Natural killer cell (primary cell): Measurements from ENCODE around the gene TRAK1. TPM values are rescaled to one million over a fixed set of nuclear protein-coding genes. Genes with fewer than 3 reads are reported as not detected.

Experiments
- ATAC-seq, 3 donors: fragments of 150-1000 bp in 2 of 3; fragments of 200-7000 bp in 1 of 3; cut with Tn5 transposase; 1 replicate in 1 of 3; 2 replicates in 2 of 3; pipeline ENCODE4 v1.10.0; 2021; ENCODE audit warnings: mild to moderate bottlenecking in 2 of 3, moderate library complexity in 2 of 3
- DNase-seq, 2 donors: peaks; one replicate each; pipeline versions ENCODE4 v3.0.0 to v3.0.0-alpha.2; 2013 to 2021; ENCODE audit warnings: mixed read lengths in 1 of 2
- H3K27ac ChIP-seq: one replicate; pipeline ENCODE4 v1.5.1; 2013; ENCODE audit warnings: mild to moderate bottlenecking, low read length
- H3K27me3 ChIP-seq: one replicate; pipeline ENCODE4 v1.6.1; 2013; ENCODE audit warnings: low read length; ENCODE audit not compliant: control insufficient read depth, insufficient read depth
- H3K36me3 ChIP-seq: one replicate; pipeline ENCODE4 v1.6.1; 2013; ENCODE audit warnings: low read length; ENCODE audit not compliant: control insufficient read depth, insufficient read depth
- H3K4me1 ChIP-seq: one replicate; pipeline ENCODE4 v1.6.1; 2013; ENCODE audit warnings: low read length; ENCODE audit not compliant: control insufficient read depth, insufficient read depth
- H3K4me3 ChIP-seq: one replicate; pipeline ENCODE4 v1.5.1; 2013; ENCODE audit warnings: low read length
- H3K9me3 ChIP-seq: one replicate; pipeline ENCODE4 v1.6.1; 2013; ENCODE audit warnings: low read length; ENCODE audit not compliant: control insufficient read depth, insufficient read depth
- H3K27ac Mint-ChIP-seq, 2 donors: one replicate each; pipeline ENCODE4 v1.8.0; 2022; ENCODE audit warnings: mild to moderate bottlenecking in 2 of 2, mixed read lengths in 2 of 2, moderate library complexity in 1 of 2
- H3K27me3 Mint-ChIP-seq, 2 donors: one replicate each; pipeline ENCODE4 v1.8.0; 2022; ENCODE audit warnings: low read depth in 2 of 2, mixed read lengths in 2 of 2
- H3K36me3 Mint-ChIP-seq: one replicate; pipeline ENCODE4 v1.8.0; 2022; ENCODE audit warnings: mixed read lengths
- H3K4me1 Mint-ChIP-seq, 2 donors: one replicate each; pipeline ENCODE4 v1.8.0; 2022; ENCODE audit warnings: mixed read lengths in 2 of 2
- H3K4me3 Mint-ChIP-seq: one replicate; pipeline ENCODE4 v1.8.0; 2022; ENCODE audit warnings: mild to moderate bottlenecking, moderate library complexity, mixed read lengths
- H3K9me3 Mint-ChIP-seq, 2 donors: one replicate each; pipeline ENCODE4 v1.8.0; 2022; ENCODE audit warnings: mixed read lengths in 2 of 2
- CTCF ChIP-seq: fragments of 200-600 bp; IDR thresholded peaks from one replicate; pipeline ENCODE4 v1.8.0; 2022; ENCODE audit warnings: antibody characterized with exemption
- WGBS: methylation state at CpG from one replicate; pipeline ENCODE4 v1.1.7; 2013; ENCODE audit warnings: missing lambda C conversion rate; ENCODE audit not compliant: insufficient coverage; 5-methylcytosine and 5-hydroxymethylcytosine counted together
- intact Hi-C: fragments of 100-400 bp; cut with micrococcal nuclease; formaldehyde crosslinking; loops from one replicate; pipeline ENCODE4 v1.14.2; 2022
- total RNA-seq, 4 donors: library from RNA; stranded (reverse); fragments of 120-200 nt in 1 of 4; gene quantifications; one replicate each; pipeline versions ENCODE4 v1.2.3 to v1.2.4, GENCODE V29; 2013 to 2022

The TRAK1 gene
- total RNA-seq, 3 donors from 2014 or later (not counting 1 experiment from before 2014, with no cell fraction given), result 30.7 to 31.8 (median 31.8) TPM

GRCh38 chr3:42230860-42231259, 139.7 kb downstream of the TRAK1 start:
- Histone ChIP-seq H3K4me1 (peaks cover 9% of the 10 kb centered on the region), H3K36me3 (no peaks in the 10 kb centered on the region), H3K27me3 (no peaks in the 10 kb centered on the region), H3K27ac (no peak overlapping the region), H3K4me3 (no peak overlapping the region), H3K9me3 (no peaks in the 10 kb centered on the region)
- no peak for ATAC-seq
- WGBS, result 97% methylated on average over 5 of the region's 5 CpGs
- Mint-ChIP-seq H3K27me3 (peaks cover 14 to 19% of the 10 kb centered on the region in 2 donors), H3K4me3 (no peak overlapping the region), H3K36me3 (no peaks in the 10 kb centered on the region), H3K27ac (no peak overlapping the region), H3K4me1 (peaks cover 0 to 15% of the 10 kb centered on the region in 2 donors), H3K9me3 (no peaks in the 10 kb centered on the region)
- intact Hi-C loops, result no loop called here
- DNase-seq, result no peak
- no peak for TF ChIP-seq CTCF

- H3K4me1 ChIP-seq, result no peaks in the 10 kb centered on the region
- Mint-ChIP-seq H3K27me3 (peaks cover 23 to 55% of the 10 kb centered on the region in 2 donors), H3K27ac (no peak overlapping the region), H3K4me3 (no peak overlapping the region), H3K4me1 (no peaks in the 10 kb centered on the region), H3K36me3 (no peaks in the 10 kb centered on the region), H3K9me3 (peaks cover 0 to 3% of the 10 kb centered on the region in 2 donors)
- H3K27me3 ChIP-seq, result no peaks in the 10 kb centered on the region
- no peak overlapping the region for H3K4me3 ChIP-seq
- no peak for DNase-seq
- ATAC-seq, result no peak
- no peak overlapping the region for H3K27ac ChIP-seq
- no peaks in the 10 kb centered on the region for H3K36me3 ChIP-seq
- peaks cover 3% of the 10 kb centered on the region for H3K9me3 ChIP-seq
- intact Hi-C loops, result no loop called here
- TF ChIP-seq CTCF, result no peak
Observed at GRCh38 chr3:42235532-42235931, 144.4 kb downstream of the TRAK1 start.

- peaks cover 0 to 3% of the 10 kb centered on the region in 2 donors for H3K9me3 Mint-ChIP-seq
- H3K4me3 ChIP-seq, result no peak overlapping the region
- H3K27ac ChIP-seq, result no peak overlapping the region
- no peaks in the 10 kb centered on the region for H3K36me3 Mint-ChIP-seq
- no peak overlapping the region for H3K27ac Mint-ChIP-seq
- no peak overlapping the region for H3K4me3 Mint-ChIP-seq
- no peak for DNase-seq
- TF ChIP-seq CTCF, result no peak
- no peaks in the 10 kb centered on the region for H3K36me3 ChIP-seq
- no peaks in the 10 kb centered on the region for H3K4me1 ChIP-seq
- H3K27me3 Mint-ChIP-seq, result peaks cover 23 to 56% of the 10 kb centered on the region in 2 donors
- peaks cover 3% of the 10 kb centered on the region for H3K9me3 ChIP-seq
- 90% methylated on average over 2 of the region's 2 CpGs for WGBS
- H3K4me1 Mint-ChIP-seq, result no peaks in the 10 kb centered on the region
- H3K27me3 ChIP-seq, result no peaks in the 10 kb centered on the region
- intact Hi-C loops, result no loop called here
- ATAC-seq, result no peak
Observed at GRCh38 chr3:42236611-42237010, 145.5 kb downstream of the TRAK1 start.

GRCh38 chr3:42246091-42246490, 154.9 kb downstream of the TRAK1 start:
- H3K36me3 ChIP-seq, result no peaks in the 10 kb centered on the region
- intact Hi-C loops, result no loop called here
- WGBS, result no CpG with 5 or more reads among the region's 1 CpG
- no peak for TF ChIP-seq CTCF
- no peaks in the 10 kb centered on the region for H3K4me1 ChIP-seq
- H3K9me3 Mint-ChIP-seq, result no peaks in the 10 kb centered on the region
- ATAC-seq (no peak), DNase-seq (no peak)
- H3K27ac ChIP-seq, result no peak overlapping the region
- H3K27me3 ChIP-seq, result peaks cover 8% of the 10 kb centered on the region
- no peak overlapping the region for H3K4me3 Mint-ChIP-seq
- H3K4me1 Mint-ChIP-seq, result peaks cover 0 to 7% of the 10 kb centered on the region in 2 donors
- H3K27ac Mint-ChIP-seq, result no peak overlapping the region
- no peaks in the 10 kb centered on the region for H3K36me3 Mint-ChIP-seq
- peaks cover 11 to 42% of the 10 kb centered on the region in 2 donors for H3K27me3 Mint-ChIP-seq
- H3K4me3 ChIP-seq, result no peak overlapping the region
- H3K9me3 ChIP-seq, result no peaks in the 10 kb centered on the region
